Chondrocyte (in vitro differentiated cells): ENCODE measurements around the gene HBEGF. TPM values are rescaled to one million over a fixed set of nuclear protein-coding genes. Genes with fewer than 3 reads are reported as not detected.

ENCODE experiments used
- DNase-seq: peaks from one replicate; pipeline ENCODE4 v3.0.0; 2021; ENCODE audit warnings: mixed read lengths, low spot score
- H3K27ac Mint-ChIP-seq: one replicate; pipeline ENCODE4 v1.8.0; 2021; ENCODE audit warnings: mild to moderate bottlenecking, moderate library complexity, mixed read lengths; ENCODE audit not compliant: unreplicated experiment
- H3K27me3 Mint-ChIP-seq: 2 replicates; pipeline ENCODE4 v1.8.0; 2021; ENCODE audit warnings: low read depth, mixed read lengths
- H3K36me3 Mint-ChIP-seq: 2 replicates; pipeline ENCODE4 v1.8.0; 2021; ENCODE audit warnings: low read depth, mixed read lengths
- H3K4me1 Mint-ChIP-seq: 2 replicates; pipeline ENCODE4 v1.8.0; 2021; ENCODE audit warnings: low read depth, mild to moderate bottlenecking, mixed read lengths
- H3K4me3 Mint-ChIP-seq: one replicate; pipeline ENCODE4 v1.8.0; 2021; ENCODE audit warnings: mild to moderate bottlenecking, moderate library complexity, mixed read lengths; ENCODE audit not compliant: unreplicated experiment
- H3K9me3 Mint-ChIP-seq: 2 replicates; pipeline ENCODE4 v1.8.0; 2021; ENCODE audit warnings: low read depth, mixed read lengths
- CTCF ChIP-seq: fragments of 200-600 bp; sonication (generic); IDR thresholded peaks from 2 replicates; pipeline ENCODE4 v1.5.0; 2021; ENCODE audit warnings: antibody characterized with exemption, mild to moderate bottlenecking, moderate library complexity
- total RNA-seq: library from RNA; stranded (reverse); gene quantifications from 3 replicates; pipeline ENCODE4 v1.2.1, GENCODE V29; 2021

HBEGF gene
- total RNA-seq, 1 donor from 2014 or later: 8.0 TPM

GRCh38 chr5:140356853-140357725 lies 10.7 kb upstream of the HBEGF start:
- Mint-ChIP-seq H3K27ac (no peak overlapping the region), H3K27me3 (peaks cover 2% of the 10 kb centered on the region), H3K36me3 (no peaks in the 10 kb centered on the region), H3K9me3 (no peaks in the 10 kb centered on the region), H3K4me3 (peak overlapping the region; percentile 14), H3K4me1 (peaks cover 11% of the 10 kb centered on the region)
- peak; percentile 40 for DNase-seq
- no peak for TF ChIP-seq CTCF

- DNase-seq: peak; percentile 36
- H3K4me3 Mint-ChIP-seq: no peak overlapping the region
- H3K27ac Mint-ChIP-seq: no peak overlapping the region
- H3K4me1 Mint-ChIP-seq: peaks cover 14% of the 10 kb centered on the region
- no peaks in the 10 kb centered on the region for H3K9me3 Mint-ChIP-seq
- H3K36me3 Mint-ChIP-seq: no peaks in the 10 kb centered on the region
- TF ChIP-seq CTCF: no peak
- H3K27me3 Mint-ChIP-seq: peaks cover 2% of the 10 kb centered on the region
Observed at GRCh38 chr5:140355546-140355945, 9.1 kb upstream of the HBEGF start.

GRCh38 chr5:140351609-140352334 lies 5.4 kb upstream of the HBEGF start:
- no peak overlapping the region for H3K4me3 Mint-ChIP-seq
- no peak for DNase-seq
- H3K36me3 Mint-ChIP-seq: no peaks in the 10 kb centered on the region
- no peak overlapping the region for H3K27ac Mint-ChIP-seq
- no peaks in the 10 kb centered on the region for H3K9me3 Mint-ChIP-seq
- TF ChIP-seq CTCF: peak; percentile 95
- peaks cover 6% of the 10 kb centered on the region for H3K4me1 Mint-ChIP-seq
- H3K27me3 Mint-ChIP-seq: peaks cover 6% of the 10 kb centered on the region

- peaks cover 18% of the 10 kb centered on the region for H3K4me1 Mint-ChIP-seq
- no peak for DNase-seq
Observed at GRCh38 chr5:140349244-140349643, 2.8 kb upstream of the HBEGF start.

More at GRCh38 chr5:140349244-140349643, 2.8 kb upstream of the HBEGF start:
- Mint-ChIP-seq H3K9me3 (no peaks in the 10 kb centered on the region), H3K27ac (no peak overlapping the region), H3K36me3 (no peaks in the 10 kb centered on the region), H3K27me3 (peaks cover 6% of the 10 kb centered on the region), H3K4me3 (no peak overlapping the region)
- no peak for TF ChIP-seq CTCF
